ENCODE results near the gene SLC48A1. TPM values are rescaled to one million over a fixed set of nuclear protein-coding genes. Genes with fewer than 3 reads are reported as not detected.
A peak's percentile ranks its signal among the peaks of the same experiment; 100 is the strongest.

The SLC48A1 gene
- total and polyA plus RNA-seq, 10 of the 15 experiments (the other 5 are each of a cell fraction or from before 2014, with no cell fraction given) = 1.1 to 4.9 (median 1.9) TPM

GRCh38 chr12:47773062-47773857 lies at the start of gene SLC48A1 (continued):
- TF ChIP-seq KAT2A (conservative IDR thresholded peaks at IDR 0.05; ENCODE audit: control insufficient read depth, low read depth, low read length) = no peak
- no peak for TF ChIP-seq HSF1 (IDR thresholded peaks at IDR 0.05; ENCODE audit: low read depth, low read length)
- TF ChIP-seq EP300 (IDR thresholded peaks at IDR 0.05; ENCODE audit: borderline replicate concordance in 1 of 2, control insufficient read depth in 1 of 2, low read depth in 2 of 2, low read length in 2 of 2) = no peak
- TF ChIP-seq TAF1 (IDR thresholded peaks at IDR 0.05; ENCODE audit: borderline replicate concordance, low read depth, low read length) = no peak
- TF ChIP-seq NR2F1 (conservative IDR thresholded peaks at IDR 0.05) = peak; percentile 35; the same call in 1 of the 2 replicates
- no peak for TF ChIP-seq PBX3 (IDR thresholded peaks at IDR 0.05; ENCODE audit: insufficient replicate concordance, low read depth, low read length)
- peak; percentile 23; the same call in 1 of the 2 replicates for TF ChIP-seq YY1 (IDR thresholded peaks at IDR 0.05; ENCODE audit: low read depth, low read length)
- no peak for TF ChIP-seq CUX1 (IDR thresholded peaks at IDR 0.05; ENCODE audit: insufficient replicate concordance, low read depth, low read length)
- TF ChIP-seq FOXK2 (IDR thresholded peaks at IDR 0.05) = no peak
- peak; percentile 62 for TF ChIP-seq POLR2A (IDR thresholded peaks at IDR 0.05; ENCODE audit: low read depth, low read length)
- TF ChIP-seq EGR1 (IDR thresholded peaks at IDR 0.05; ENCODE audit: borderline replicate concordance in 1 of 2, low read depth in 2 of 2, low read length in 2 of 2) = peak in 1 of 2 experiments; percentile 75; a peak in 2 of 3 replicates
- TF ChIP-seq TBL1XR1 (IDR thresholded peaks at IDR 0.05; ENCODE audit: low read depth, low read length) = no peak
- TF ChIP-seq PML (IDR thresholded peaks at IDR 0.05; ENCODE audit: low read length) = no peak
- TF ChIP-seq REST (IDR thresholded peaks at IDR 0.05; ENCODE audit: low read depth, low read length) = no peak
- no peak for TF ChIP-seq MTA2 (IDR thresholded peaks at IDR 0.05; ENCODE audit: low read depth)
- no peak for TF ChIP-seq MYC (IDR thresholded peaks at IDR 0.05; ENCODE audit: insufficient read depth, insufficient read length, insufficient replicate concordance, low read length, severe bottlenecking)
